ENCODE data around the gene MRPL19. TPM values are rescaled to one million over a fixed set of nuclear protein-coding genes. Genes with fewer than 3 reads are reported as not detected.
A peak's percentile ranks its signal among the peaks of the same experiment; 100 is the strongest.
"Not testable (repeated sequence)": the region's sequence is repeated elsewhere in the genome, so short reads cannot be mapped to it uniquely, and the experiment has no call there.

MRPL19 gene
- polyA plus RNA-seq, 3 donors: 4.5 to 25.0 (median 25.0) TPM

GRCh38 chr2:75710577-75711253, 64.1 kb downstream of the MRPL19 start, which contains the start of gene GCFC2:
GCFC2 (minus strand) TSS chr2:75710915; CDS start chr2:75710855, 60 bp downstream.
- H2AFZ ChIP-seq (ENCODE audit: insufficient read depth, low read depth, low read length, poor library complexity, severe bottlenecking): peak within 1 kb of the TSS; percentile 99
- no peaks in the 10 kb centered on the region for H3K9me3 ChIP-seq (replicated peaks in 1 of 2; ENCODE audit: control insufficient read depth in 1 of 2, insufficient read depth in 1 of 2, low read length in 2 of 2)
- Mint-ChIP-seq H3K4me1 (peaks cover 21% of the 10 kb centered on the region), H3K9me3 (peaks cover 0 to 3% (median 2%) of the 10 kb centered on the region in 7 donors), H3K36me3 (peaks cover 0 to 1% of the 10 kb centered on the region in 2 donors), H3K27me3 (ENCODE audit: low read depth in 3 of 3) (peaks cover 0 to 6% (median 3%) of the 10 kb centered on the region in 3 donors), H3K4me3 (peak within 1 kb of the TSS; percentile 87 to 94), H3K27ac (peak within 1 kb of the TSS; percentile 83 to 94 (median 89))
- H3K4me2 ChIP-seq (replicated peaks; ENCODE audit: extremely low read depth, low read length, poor library complexity, severe bottlenecking): peak within 1 kb of the TSS; percentile 90
- no peaks in the 10 kb centered on the region for H3K27me3 ChIP-seq (ENCODE audit: control insufficient read depth in 2 of 2, insufficient read depth in 2 of 2, low read length in 2 of 2)
- intact Hi-C loops (cut with micrococcal nuclease): no loop called here
- H3K27ac ChIP-seq (ENCODE audit: low read depth in 1 of 2, low read length in 2 of 2): peak within 1 kb of the TSS; percentile 82 to 87
- H3K9ac ChIP-seq (ENCODE audit: insufficient read depth, low read length, poor library complexity, severe bottlenecking): peak within 1 kb of the TSS; percentile 91
- peak within 1 kb of the TSS; percentile 48 to 82 (median 56) for H3K4me3 ChIP-seq (replicated peaks in 1 of 3; ENCODE audit: low read depth in 2 of 3, low read length in 3 of 3)
- no peaks in the 10 kb centered on the region for H3K36me3 ChIP-seq (replicated peaks in 1 of 2; ENCODE audit: control insufficient read depth in 1 of 2, insufficient read depth in 2 of 2, low read length in 2 of 2)
- peaks cover 16 to 21% of the 10 kb centered on the region in 2 donors for H3K4me1 ChIP-seq (ENCODE audit: control insufficient read depth in 1 of 2, insufficient read depth in 2 of 2, low read length in 2 of 2)
- H4K20me1 ChIP-seq (ENCODE audit: insufficient read depth, low read length): no peaks in the 10 kb centered on the region
- TF ChIP-seq CTCF (IDR thresholded peaks at IDR 0.05): peak; percentile 45
- WGBS (ENCODE audit: insufficient coverage): 2% methylated on average over 62 of the region's 66 CpGs
- DNase-seq: peak; percentile 65 to 81 (median 75)
- no peaks in the 10 kb centered on the region for H3K79me2 ChIP-seq (ENCODE audit: insufficient read depth, low read length)

- H3K79me2 ChIP-seq (ENCODE audit: insufficient read depth, low read length); H3K36me3 Mint-ChIP-seq; H3K36me3 ChIP-seq (replicated peaks in 1 of 2; ENCODE audit: control insufficient read depth in 1 of 2, insufficient read depth in 2 of 2, low read length in 2 of 2); H3K9me3 Mint-ChIP-seq; H2AFZ ChIP-seq (ENCODE audit: insufficient read depth, low read depth, low read length, poor library complexity, severe bottlenecking); H3K4me3 ChIP-seq (replicated peaks in 1 of 3; ENCODE audit: low read depth in 2 of 3, low read length in 3 of 3); H3K4me3 Mint-ChIP-seq; H3K27ac ChIP-seq (ENCODE audit: low read depth in 1 of 2, low read length in 2 of 2); intact Hi-C loops (cut with micrococcal nuclease); H3K9me3 ChIP-seq (replicated peaks in 1 of 2; ENCODE audit: control insufficient read depth in 1 of 2, insufficient read depth in 1 of 2, low read length in 2 of 2); H3K27me3 ChIP-seq (ENCODE audit: control insufficient read depth in 2 of 2, insufficient read depth in 2 of 2, low read length in 2 of 2); DNase-seq; H4K20me1 ChIP-seq (ENCODE audit: insufficient read depth, low read length); H3K9ac ChIP-seq (ENCODE audit: insufficient read depth, low read length, poor library complexity, severe bottlenecking); H3K27ac Mint-ChIP-seq; H3K27me3 Mint-ChIP-seq (ENCODE audit: low read depth in 3 of 3); H3K4me2 ChIP-seq (replicated peaks; ENCODE audit: extremely low read depth, low read length, poor library complexity, severe bottlenecking): not testable (repeated sequence)
- peaks cover 16% of the 10 kb centered on the region for H3K4me1 Mint-ChIP-seq
- H3K4me1 ChIP-seq (ENCODE audit: control insufficient read depth in 1 of 2, insufficient read depth in 2 of 2, low read length in 2 of 2): peaks cover 11 to 15% of the 10 kb centered on the region in 2 donors
- 98% methylated on average over 26 of the region's 31 CpGs for WGBS (ENCODE audit: insufficient coverage)
These were observed 65.0 kb downstream of the MRPL19 start for GRCh38 chr2:75711590-75711989.

All from CD14-positive monocyte (primary cell).